ENCODE data around the gene MKKS. TPM values are rescaled to one million over a fixed set of nuclear protein-coding genes. Genes with fewer than 3 reads are reported as not detected.

Gene MKKS
- total RNA-seq, 1 donor from 2014 or later: 27.2 TPM

DNA sequence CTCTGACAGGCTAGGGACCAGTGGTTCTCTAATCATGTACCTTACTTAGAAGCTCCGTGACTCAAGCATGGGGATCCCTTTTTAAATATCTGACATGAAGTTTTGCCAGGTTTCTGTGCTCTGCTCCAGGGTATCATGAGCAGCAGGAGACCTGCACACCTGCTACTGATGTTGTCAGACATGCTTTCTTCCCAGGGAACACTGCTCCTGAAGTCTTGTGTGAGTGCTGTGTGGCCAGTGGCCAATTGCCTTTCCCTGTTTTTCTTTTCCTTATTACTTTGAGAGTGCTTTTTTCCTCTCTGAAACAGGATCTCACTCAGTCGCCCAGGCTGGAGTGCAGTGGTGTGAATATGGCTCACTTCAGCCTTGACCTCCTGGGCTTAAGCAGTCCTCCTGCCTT is 27.5 kb upstream of the MKKS start:
- DNase-seq (no peak), ATAC-seq (ENCODE audit: poor library complexity) (no peak)
- intact Hi-C loops (cut with DNase I): loop anchor here (10.0 kb wide), 1 partner anchor 1083 kb away; no protein-coding TSS in a partner anchor

- no peak for ATAC-seq (ENCODE audit: poor library complexity)
Observed at GRCh38 chr20:10454151-10454750, 20.2 kb upstream of the MKKS start.

GRCh38 chr20:10453241-10453640 is 19.2 kb upstream of the MKKS start:
- intact Hi-C loops (cut with DNase I): no loop called here
- DNase-seq (no peak), ATAC-seq (ENCODE audit: poor library complexity) (peak; percentile 62)

More at GRCh38 chr20:10454151-10454750, 20.2 kb upstream of the MKKS start:
- intact Hi-C loops (cut with DNase I): no loop called here
- DNase-seq: no peak

DNA sequence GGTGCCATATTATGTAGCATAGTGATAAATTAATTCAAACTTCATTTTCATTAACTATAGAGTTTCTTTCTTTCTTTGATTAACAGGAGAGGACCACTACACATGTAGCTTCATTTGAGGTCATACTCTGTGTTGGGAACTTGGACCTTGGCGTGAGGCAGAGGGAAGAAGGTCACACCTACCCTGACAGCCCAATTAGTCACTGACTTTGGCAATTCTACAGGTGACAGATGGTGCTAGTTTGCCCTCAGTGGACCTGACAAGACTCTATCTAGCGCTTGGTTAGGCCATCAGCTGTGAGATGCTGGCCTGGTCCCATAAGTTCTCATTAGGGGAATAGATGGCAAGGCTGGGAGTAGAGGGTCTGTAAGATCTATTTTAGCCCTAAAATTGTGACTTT is 15.2 kb upstream of the MKKS start:
- intact Hi-C loops (cut with DNase I): no loop called here
- DNase-seq: no peak
- ATAC-seq (ENCODE audit: poor library complexity): no peak

DNA sequence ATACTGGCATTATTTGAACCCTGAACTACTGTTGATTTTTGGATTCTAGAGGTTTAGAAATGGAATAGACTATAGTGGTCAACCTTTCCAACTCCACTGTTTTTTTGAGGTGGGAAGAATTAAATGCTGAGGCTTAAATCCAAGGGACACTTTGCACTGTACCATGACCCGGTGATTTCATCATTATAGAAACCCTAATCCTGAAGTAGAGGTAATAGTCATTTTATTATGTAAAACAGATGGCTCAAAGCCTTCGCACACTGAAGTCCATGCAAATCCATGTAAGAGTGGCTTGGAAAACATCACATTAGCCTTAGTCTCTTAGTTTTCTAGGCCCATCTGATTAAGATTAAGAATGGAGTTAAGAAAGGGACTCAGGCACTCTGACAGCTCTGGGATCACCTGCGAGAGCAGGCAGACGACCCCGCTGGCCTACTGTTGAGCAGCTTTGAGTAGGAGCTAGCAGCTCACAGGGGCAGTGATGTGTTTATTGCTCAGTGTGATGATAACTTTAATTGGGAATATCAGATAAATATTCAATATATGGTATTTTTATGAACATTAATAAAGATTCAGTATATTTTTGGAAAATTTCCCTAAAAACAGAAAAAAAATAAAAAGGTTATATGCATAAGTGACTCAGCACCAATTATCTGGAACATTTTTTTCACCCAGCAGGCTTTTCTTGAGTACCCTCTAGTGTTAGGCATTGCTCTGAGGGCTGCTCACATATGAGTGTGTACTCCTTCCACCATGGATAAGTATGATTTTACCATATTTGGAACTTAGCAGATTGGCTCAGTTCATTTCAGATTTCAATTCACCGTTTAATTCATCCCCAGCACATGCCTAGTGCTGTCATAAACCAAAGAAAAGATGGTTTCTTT is 14.5 kb upstream of the MKKS start:
- intact Hi-C loops (cut with DNase I): no loop called here
- DNase-seq: no peak
- no peak for ATAC-seq (ENCODE audit: poor library complexity)

DNA sequence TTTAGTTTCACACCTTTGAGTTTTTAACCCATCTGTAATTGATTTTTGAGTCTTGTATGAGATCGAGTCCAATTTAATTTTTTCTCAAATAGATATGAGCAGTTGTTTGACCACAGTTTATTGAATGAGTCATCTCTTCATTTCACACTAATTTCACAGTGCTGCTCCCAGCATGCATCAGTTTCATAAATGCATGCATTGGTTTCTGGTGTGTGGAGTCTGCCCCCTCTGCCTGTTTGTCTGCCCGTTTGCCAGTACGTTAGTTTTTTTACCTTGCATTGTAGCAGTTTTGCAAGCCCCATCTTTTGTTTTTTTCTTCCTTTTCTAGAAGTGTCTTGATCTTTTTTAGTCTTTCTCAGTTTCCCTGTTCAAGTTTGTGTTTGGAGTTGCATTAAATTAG is 13.0 kb upstream of the MKKS start:
- no peak for DNase-seq
- intact Hi-C loops (cut with DNase I): no loop called here
- no peak for ATAC-seq (ENCODE audit: poor library complexity)

DNA sequence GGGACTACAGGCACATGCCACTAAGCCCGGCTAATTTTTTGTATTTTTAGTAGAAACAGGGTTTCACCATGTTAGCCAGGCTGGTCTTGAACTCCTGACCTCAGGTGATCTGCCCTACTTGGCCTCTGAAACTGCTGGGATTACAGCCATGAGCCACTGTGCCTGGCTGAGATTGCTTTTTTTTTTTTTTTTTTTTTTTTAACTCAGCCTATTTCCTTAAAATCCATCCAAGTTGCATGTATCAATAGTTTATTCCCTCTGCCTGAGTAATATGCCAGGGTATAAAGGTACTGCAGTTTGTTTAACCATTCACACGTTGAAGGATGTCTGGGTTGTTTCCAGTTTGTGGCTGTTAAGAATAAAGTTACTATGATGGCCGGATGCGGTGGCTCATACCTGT is 11.7 kb upstream of the MKKS start:
- no peak for ATAC-seq (ENCODE audit: poor library complexity)
- intact Hi-C loops (cut with DNase I): no loop called here

GRCh38 chr20:10443936-10444335 is 9.9 kb upstream of the MKKS start:
- intact Hi-C loops (cut with DNase I): no loop called here
- no peak for DNase-seq
- no peak for ATAC-seq (ENCODE audit: poor library complexity)

More for the DNA sequence above, 11.7 kb upstream of the MKKS start:
- no peak for DNase-seq

DNA sequence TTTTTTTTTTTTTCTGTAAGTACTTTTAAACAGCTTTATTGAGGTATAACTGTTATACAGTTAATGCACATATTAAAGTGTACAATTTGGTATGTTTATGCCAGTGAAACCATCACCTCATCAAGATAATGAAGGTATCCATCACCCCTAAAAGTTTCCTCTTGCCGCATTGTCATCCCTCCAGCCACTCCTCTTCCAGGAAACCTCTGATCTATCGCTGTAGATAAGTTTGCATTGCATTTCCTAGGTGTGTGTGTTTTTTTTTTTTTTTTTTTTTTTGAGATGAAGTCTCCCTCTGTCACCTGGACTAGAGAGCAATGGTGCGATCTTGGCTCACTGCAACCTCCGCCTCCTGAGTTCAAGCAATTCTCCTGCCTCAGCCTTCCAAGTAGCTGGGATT is 4.2 kb upstream of the MKKS start:
- DNase-seq (no peak), ATAC-seq (ENCODE audit: poor library complexity) (no peak)
- intact Hi-C loops (cut with DNase I): no loop called here

DNA sequence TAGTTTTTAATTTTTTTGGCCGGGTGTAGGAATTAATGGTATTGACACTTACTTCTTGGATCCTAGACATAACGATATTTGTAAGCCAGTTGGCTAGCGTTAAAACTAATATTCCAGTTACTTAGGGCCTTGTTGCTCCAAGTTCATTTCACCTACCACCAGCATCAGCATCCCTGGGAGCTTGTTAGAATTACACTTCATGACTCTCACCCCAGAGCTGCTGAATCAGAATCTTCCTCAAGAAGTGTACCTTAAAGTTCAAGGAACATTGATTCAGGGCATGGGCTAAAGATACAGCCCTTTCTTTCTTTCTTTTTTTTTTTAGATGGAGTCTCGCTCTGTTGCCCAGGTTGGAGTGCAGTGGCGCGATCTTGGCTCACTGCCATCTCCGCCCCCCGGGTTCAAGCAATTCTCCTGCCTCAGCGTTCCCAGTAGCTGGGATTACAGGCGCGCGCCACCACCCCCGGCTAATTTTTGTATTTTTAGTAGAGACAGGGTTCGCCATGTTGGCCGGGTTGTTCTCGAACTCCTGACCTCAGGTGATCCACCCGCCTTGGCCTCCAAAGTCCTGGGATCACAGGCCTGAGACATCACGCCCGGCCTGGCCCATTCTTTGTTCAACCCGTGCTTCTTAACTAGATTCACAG is 2.2 kb upstream of the MKKS start:
- intact Hi-C loops (cut with DNase I): no loop called here
- no peak for DNase-seq
- ATAC-seq (ENCODE audit: poor library complexity): no peak

- intact Hi-C loops (cut with DNase I): no loop called here
- DNase-seq (peak; percentile 92), ATAC-seq (ENCODE audit: poor library complexity) (peak; percentile 86)
Observed at GRCh38 chr20:10434832-10435812, 1.1 kb upstream of the MKKS start, which contains the start of gene SLX4IP. Gene SLX4IP, plus strand, starts transcription at chr20:10435305. Its CDS starts 22,900 bp downstream, at chr20:10458205.

GRCh38 chr20:10434467-10434831 is 427 bp upstream of the MKKS start:
- peak; percentile 91 for DNase-seq
- ATAC-seq (ENCODE audit: poor library complexity): peak; percentile 96
- intact Hi-C loops (cut with DNase I): no loop called here

- ATAC-seq (ENCODE audit: poor library complexity): no peak
- peak; percentile 49 for DNase-seq
- intact Hi-C loops (cut with DNase I): no loop called here
Observed at GRCh38 chr20:10433014-10433622, 904 bp downstream of the MKKS start.

GRCh38 chr20:10432079-10432478 is 1.9 kb downstream of the MKKS start:
- intact Hi-C loops (cut with DNase I): no loop called here
- ATAC-seq (ENCODE audit: poor library complexity) (no peak), DNase-seq (no peak)

DNA sequence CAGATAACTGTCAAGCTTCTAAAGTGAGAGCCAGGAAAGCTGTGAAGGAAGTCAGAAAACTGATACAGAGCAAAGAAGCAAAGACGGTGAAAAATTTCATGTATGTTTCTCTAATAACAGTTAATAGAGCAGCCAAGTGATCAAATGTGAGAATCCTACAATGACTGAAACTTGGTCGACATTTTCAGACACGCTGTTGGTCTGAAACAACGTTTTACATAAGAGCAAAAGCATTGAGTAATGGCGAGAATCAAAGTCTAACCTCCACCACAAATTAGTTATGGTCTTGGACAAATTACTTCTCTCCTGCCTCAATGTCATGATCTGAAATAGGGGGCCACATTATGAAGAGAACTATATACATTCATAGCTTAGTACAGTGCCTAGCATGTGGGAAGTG is 3.3 kb downstream of the MKKS start:
- ATAC-seq (ENCODE audit: poor library complexity): no peak
- DNase-seq: no peak
- intact Hi-C loops (cut with DNase I): no loop called here

DNA sequence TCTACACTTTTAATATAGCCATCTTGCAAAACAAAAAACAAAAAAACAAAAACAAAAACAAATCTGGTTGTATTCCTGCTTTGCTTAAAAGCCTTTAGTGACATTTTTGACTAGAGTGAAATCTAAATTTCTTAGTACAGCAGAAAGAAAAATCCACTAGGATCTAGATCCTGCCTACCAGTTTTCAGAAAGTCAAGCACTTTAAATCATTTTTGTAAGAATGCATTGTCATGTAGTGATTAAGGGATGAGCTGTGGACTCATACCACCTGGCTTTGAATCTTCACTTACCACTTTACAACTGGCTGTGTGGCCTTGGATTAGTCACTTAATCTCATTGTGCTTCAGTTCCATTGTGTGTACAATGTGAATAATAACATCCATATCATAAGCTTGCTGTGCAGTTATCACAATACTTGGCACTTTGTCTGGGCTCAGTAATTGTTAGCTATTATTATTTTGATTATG is 4.0 kb downstream of the MKKS start:
- intact Hi-C loops (cut with DNase I): loop anchor here (10.0 kb wide), 1 partner anchor 455 kb away; no protein-coding TSS in a partner anchor
- DNase-seq (no peak), ATAC-seq (ENCODE audit: poor library complexity) (no peak)

DNA sequence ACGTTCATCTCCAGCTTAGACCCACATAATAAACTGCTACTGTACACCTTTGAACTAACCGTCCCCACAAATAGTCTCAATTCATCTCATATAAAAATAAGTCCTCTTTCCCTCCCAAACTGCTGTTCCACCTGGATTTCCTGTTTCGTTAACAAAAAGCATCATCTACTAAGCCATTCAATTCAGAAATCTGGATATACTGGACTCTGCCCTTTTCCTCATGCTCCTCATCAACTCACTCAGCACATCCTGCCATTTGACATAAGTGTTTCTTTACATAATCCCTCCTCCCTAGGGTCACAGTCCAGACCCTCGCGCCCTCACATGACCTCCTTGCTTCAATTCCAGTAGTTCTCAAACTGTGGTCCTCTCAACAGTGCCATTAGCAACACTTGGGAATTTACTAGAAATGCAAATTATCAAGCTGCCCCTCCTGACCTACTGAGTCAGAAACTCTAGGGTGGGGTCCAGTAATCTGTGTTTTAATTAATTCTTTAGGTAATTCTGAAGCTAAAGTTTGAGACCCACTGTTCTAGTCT is 4.5 kb downstream of the MKKS start:
- intact Hi-C loops (cut with DNase I): loop anchor here (10.0 kb wide), 1 partner anchor 455 kb away; no protein-coding TSS in a partner anchor
- no peak for DNase-seq
- ATAC-seq (ENCODE audit: poor library complexity): no peak

DNA sequence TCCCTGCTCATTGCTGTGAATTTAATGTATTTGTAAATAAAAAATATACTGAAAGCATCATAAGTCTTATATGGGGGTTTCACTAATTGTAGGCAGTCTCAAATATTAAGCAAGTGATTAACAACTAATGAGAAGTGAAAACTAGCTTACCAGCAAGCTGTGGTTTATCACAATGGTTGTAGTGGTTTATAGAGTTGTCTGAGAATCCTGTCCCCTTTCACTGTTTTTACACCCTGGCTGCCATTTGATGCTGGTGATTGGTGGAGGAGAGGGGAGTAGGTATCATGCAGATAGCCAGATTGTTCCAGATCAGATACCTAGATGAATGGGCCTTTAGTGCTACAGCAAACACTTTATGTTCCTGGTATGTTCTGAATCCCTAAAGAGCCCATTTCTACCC is 6.0 kb downstream of the MKKS start:
- no peak for ATAC-seq (ENCODE audit: poor library complexity)

More for the DNA sequence above, 6.0 kb downstream of the MKKS start:
- DNase-seq: no peak
- intact Hi-C loops (cut with DNase I): loop anchor here (10.0 kb wide), 1 partner anchor 453 kb away; no protein-coding TSS in a partner anchor

All from Right ventricle myocardium superior (tissue), 1 donor.